HCT116 (cell line): ENCODE measurements around the gene PIK3R4. TPM values are rescaled to one million over a fixed set of nuclear protein-coding genes. Genes with fewer than 3 reads are reported as not detected.

ENCODE experiments used
- ATAC-seq: fragments of 200-7000 bp; cut with Tn5 transposase; 2 replicates; pipeline ENCODE4 v1.9.1; 2020; ENCODE audit warnings: mild to moderate bottlenecking, moderate library complexity
- BruUV-seq: library from RNA; stranded (reverse); fragments of 400-500 nt; replicated peaks from 2 replicates; lab custom pipeline; 2021; lab: Mats Ljungman, UMichigan
- CTCF ChIA-PET: fragments of 300-600 bp; sonication (Branson Sonifier 250); formaldehyde crosslinking; loops from one replicate; lab custom pipeline; 2021; ENCODE audit warnings: antibody characterized with exemption; lab: Charles Lee
- POLR2A ChIA-PET: fragments of 300-600, 350-600 bp; sonication (Branson Sonifier 250); formaldehyde crosslinking; loops from one replicate; lab custom pipeline; 2021; ENCODE audit warnings: antibody characterized with exemption; lab: Charles Lee
- RAD21 ChIA-PET, 2 experiments: fragments of 300-600 bp; sonication (Branson Sonifier 250); formaldehyde crosslinking; loops; one replicate each; lab custom pipeline; 2023; ENCODE audit warnings: low total read pairs in 2 of 2; ENCODE audit not compliant: uncharacterized antibody in 2 of 2, unreplicated experiment in 2 of 2, low non-redundant PET in 1 of 2; lab: Charles Lee
- DNase-seq: peaks from one replicate; pipeline ENCODE4 v3.0.0-alpha.2; 2010; ENCODE audit warnings: low read depth, low spot score
- H2AFZ ChIP-seq: fragments of 200-600 bp; shearing (Covaris generic), sonication (generic); 2 replicates; pipeline ENCODE4 v1.6.1; 2017; ENCODE audit warnings: low read depth, mixed run types, mixed read lengths, antibody characterized with exemption, low read length; ENCODE audit not compliant: poor library complexity, severe bottlenecking
- H3K27ac ChIP-seq: 2 replicates; pipeline ENCODE4 v1.5.1; 2012; ENCODE audit warnings: low read depth, low read length
- H3K27me3 ChIP-seq: fragments of 200-600 bp; sonication (generic); 2 replicates; pipeline ENCODE4 v1.6.1; 2016; ENCODE audit warnings: mixed run types, low read length, mixed read lengths; ENCODE audit not compliant: insufficient read depth
- H3K36me3 ChIP-seq, 2 experiments: fragments of 200-500 bp in 1 of 2; fragments of 200-600 bp in 1 of 2; sonication (Bioruptor generic) in 1 of 2; sonication (generic) in 1 of 2; 2 replicates each; pipeline versions ENCODE4 v1.5.1 to v1.6.1; 2014 to 2016; ENCODE audit warnings: low read length in 2 of 2, inconsistent platforms in 1 of 2, mixed read lengths in 1 of 2, mixed run types in 1 of 2; ENCODE audit not compliant: insufficient read depth in 2 of 2, control insufficient read depth in 1 of 2
- H3K4me1 ChIP-seq, 2 experiments: fragments of 200-600 bp in 1 of 2; sonication (generic) in 1 of 2; 2 replicates each; pipeline versions ENCODE4 v1.5.1 to v1.6.1; 2012 to 2017; ENCODE audit warnings: low read length in 2 of 2, inconsistent platforms in 1 of 2, mild to moderate bottlenecking in 1 of 2, mixed read lengths in 1 of 2, mixed run types in 1 of 2, moderate library complexity in 1 of 2; ENCODE audit not compliant: insufficient read depth in 2 of 2, control insufficient read depth in 1 of 2
- H3K4me2 ChIP-seq: fragments of 200-600 bp; sonication (generic); 2 replicates; pipeline ENCODE4 v1.6.1; 2017; ENCODE audit warnings: mixed run types, low read length, mixed read lengths
- H3K4me3 ChIP-seq, 2 experiments: fragments of 200-600 bp in 1 of 2; sonication (generic) in 1 of 2; replicated peaks in 1 of 2; 2 replicates each; pipeline ENCODE4 v1.5.1; 2011 to 2016; ENCODE audit warnings: low read length in 2 of 2, control low read depth in 1 of 2, low read depth in 1 of 2, mild to moderate bottlenecking in 1 of 2, mixed read lengths in 1 of 2, mixed run types in 1 of 2
- H3K79me2 ChIP-seq: fragments of 200-600 bp; sonication (generic); 2 replicates; pipeline ENCODE4 v1.6.1; 2017; ENCODE audit warnings: mild to moderate bottlenecking, mixed run types, low read length, moderate library complexity, mixed read lengths; ENCODE audit not compliant: insufficient read depth
- H3K9ac ChIP-seq: fragments of 200-600 bp; sonication (generic); 2 replicates; pipeline ENCODE4 v1.6.1; 2016; ENCODE audit warnings: low read length, mixed read lengths
- H3K9me2 ChIP-seq: fragments of 200-600 bp; sonication (generic), shearing (Covaris generic); 2 replicates; pipeline ENCODE4 v1.6.1; 2017; ENCODE audit warnings: mixed run types, mild to moderate bottlenecking, moderate library complexity; ENCODE audit not compliant: insufficient read depth
- H3K9me3 ChIP-seq, 2 experiments: fragments of 200-500 bp in 1 of 2; fragments of 200-600 bp in 1 of 2; sonication (Bioruptor generic) in 1 of 2; sonication (generic) in 1 of 2; 2 replicates each; pipeline ENCODE4 v1.6.1; 2014 to 2017; ENCODE audit warnings: low read length in 2 of 2, mixed read lengths in 2 of 2, inconsistent platforms in 1 of 2, low read depth in 1 of 2, mild to moderate bottlenecking in 1 of 2, mixed run types in 1 of 2, moderate library complexity in 1 of 2; ENCODE audit not compliant: control insufficient read depth in 1 of 2, insufficient read depth in 1 of 2
- H4K20me1 ChIP-seq: fragments of 200-600 bp; sonication (generic), shearing (Covaris generic); 2 replicates; pipeline ENCODE4 v1.6.1; 2017; ENCODE audit warnings: mixed run types, mild to moderate bottlenecking, moderate library complexity; ENCODE audit not compliant: insufficient read depth
- CBX3 ChIP-seq: IDR thresholded peaks from 2 replicates; pipeline ENCODE4 v1.6.1; 2012; ENCODE audit warnings: low read depth
- CEBPB ChIP-seq: IDR thresholded peaks from 2 replicates; pipeline ENCODE4 v1.6.1; 2012; ENCODE audit warnings: low read depth
- EGR1 ChIP-seq: IDR thresholded peaks from 2 replicates; pipeline ENCODE4 v1.6.1; 2012; ENCODE audit warnings: low read depth
- EZH2 ChIP-seq: fragments of 200-600 bp; sonication (generic); IDR thresholded peaks from 2 replicates; pipeline ENCODE4 v1.6.1; 2017; ENCODE audit warnings: antibody characterized with exemption, mixed run types
- EZH2phosphoT487 ChIP-seq: fragments of 200-600 bp; IDR thresholded peaks from 2 replicates; pipeline ENCODE4 v1.6.1; 2018; ENCODE audit warnings: antibody characterized with exemption, borderline replicate concordance
- JUND ChIP-seq: IDR thresholded peaks from 2 replicates; pipeline ENCODE4 v1.6.1; 2012
- RAD21 ChIP-seq: IDR thresholded peaks from 2 replicates; pipeline ENCODE4 v1.6.1; 2012; ENCODE audit warnings: low read depth, mild to moderate bottlenecking
- REST ChIP-seq: IDR thresholded peaks from 2 replicates; pipeline ENCODE4 v1.6.1; 2012; ENCODE audit warnings: low read depth
- SIN3A ChIP-seq: IDR thresholded peaks from 2 replicates; pipeline ENCODE4 v1.6.1; 2012; ENCODE audit warnings: low read depth
- SP1 ChIP-seq: IDR thresholded peaks from 2 replicates; pipeline ENCODE4 v1.6.1; 2012; ENCODE audit warnings: low read depth
- SRF ChIP-seq: IDR thresholded peaks from 2 replicates; pipeline ENCODE4 v1.6.1; 2012; ENCODE audit warnings: low read depth
- YY1 ChIP-seq: IDR thresholded peaks from 2 replicates; pipeline ENCODE4 v1.6.1; 2011; ENCODE audit warnings: low read length, low read depth, moderate library complexity, mild to moderate bottlenecking; ENCODE audit not compliant: insufficient replicate concordance; ENCODE audit errors: extremely low read depth
- ZFX ChIP-seq: fragments of 450-650 bp; IDR thresholded peaks from 2 replicates; pipeline ENCODE4 v1.6.1; 2017
- ZNF274 ChIP-seq: fragments of 200-500 bp; sonication (Bioruptor generic); IDR thresholded peaks from 2 replicates; pipeline ENCODE4 v1.6.1; 2014; ENCODE audit warnings: mild to moderate bottlenecking, low read depth, low read length, inconsistent platforms
- intact Hi-C: fragments of 100-400 bp; cut with micrococcal nuclease; formaldehyde crosslinking; loops from 2 replicates; pipeline ENCODE4 v1.10.0; 2022
- total RNA-seq: library from RNA; stranded (reverse); gene quantifications from one replicate; pipeline ENCODE4 v1.2.1, GENCODE V29; 2021; ENCODE audit not compliant: unreplicated experiment
- TF ChIP-seq, protein P1 (sequence below): IDR thresholded peaks from 2 replicates; pipeline ENCODE4 v1.6.1; 2012

PIK3R4 gene
- total RNA-seq, 1 experiment from 2014 or later, result 23.5 TPM

GRCh38 chr3:130792246-130792645 is 45.6 kb upstream of the PIK3R4 start (continued):
- TF ChIP-seq SRF, result no peak
- TF ChIP-seq SIN3A, result no peak

DNA sequence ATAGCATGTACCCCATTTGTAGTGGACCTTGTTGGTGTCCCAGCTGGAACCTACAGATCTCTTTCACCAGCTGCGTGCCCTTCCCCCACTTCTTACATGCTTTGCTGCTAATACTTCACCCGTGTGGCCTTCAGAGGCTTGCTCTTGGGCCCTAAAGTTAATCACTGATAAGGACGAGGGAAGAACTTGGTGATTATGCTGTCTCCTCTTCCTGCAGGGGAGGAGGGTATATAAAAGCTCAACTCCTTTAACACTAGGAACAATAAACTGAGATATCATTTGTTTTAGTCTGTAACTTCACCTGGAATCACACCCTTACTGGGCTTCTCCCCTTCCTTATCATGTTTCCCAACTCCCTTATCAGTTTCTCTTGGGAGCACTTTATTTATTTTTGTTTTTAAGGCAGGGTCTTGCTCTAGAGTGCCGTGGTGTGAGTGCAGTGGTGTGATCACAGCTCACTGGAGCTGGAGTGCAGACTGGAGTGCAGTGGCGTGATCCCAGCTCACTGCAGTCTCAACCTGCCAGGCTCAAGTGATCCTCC is 43.2 kb upstream of the PIK3R4 start:
- Histone ChIP-seq H3K27me3 (peaks cover 25% of the 10 kb centered on the region), H3K9me3 (no peaks in the 10 kb centered on the region), H3K4me3 (no peak overlapping the region), H3K9ac (no peak overlapping the region), H3K27ac (no peak overlapping the region), H3K9me2 (no peaks in the 10 kb centered on the region), H4K20me1 (no peaks in the 10 kb centered on the region), H3K4me2 (no peak overlapping the region), H3K4me1 (no peaks in the 10 kb centered on the region), H2AFZ (no peak overlapping the region), H3K79me2 (no peaks in the 10 kb centered on the region), H3K36me3 (no peaks in the 10 kb centered on the region)
- TF ChIP-seq EZH2, result no peak
- no peak for TF ChIP-seq EZH2phosphoT487
- TF ChIP-seq SP1, result no peak
- TF ChIP-seq ZNF274, result no peak
- TF ChIP-seq JUND, result no peak
- TF ChIP-seq YY1, result no peak
- ChIA-PET CTCF (no interaction called here), POLR2A (no interaction called here), RAD21 (no interaction called here)
- intact Hi-C loops, result no loop called here
- no peak for DNase-seq
- no peak for ATAC-seq
- no TSS peak for BruUV-seq

GRCh38 chr3:130787422-130788068 is 40.9 kb upstream of the PIK3R4 start:
- Histone ChIP-seq H3K79me2 (no peaks in the 10 kb centered on the region), H4K20me1 (no peaks in the 10 kb centered on the region), H3K9ac (no peak overlapping the region), H3K4me2 (no peak overlapping the region), H3K4me3 (no peak overlapping the region), H3K36me3 (no peaks in the 10 kb centered on the region), H3K4me1 (no peaks in the 10 kb centered on the region), H3K27me3 (peaks cover 21% of the 10 kb centered on the region), H3K9me2 (no peaks in the 10 kb centered on the region), H2AFZ (no peak overlapping the region), H3K9me3 (no peaks in the 10 kb centered on the region), H3K27ac (no peak overlapping the region)
- ATAC-seq (no peak), DNase-seq (no peak)
- CTCF ChIA-PET, result no interaction called here
- POLR2A ChIA-PET, result no interaction called here
- intact Hi-C loops, result no loop called here
- RAD21 ChIA-PET, result no interaction called here
- no TSS peak for BruUV-seq
- TF ChIP-seq SRF (no peak), CEBPB (no peak), SIN3A (no peak), RAD21 (no peak), ZFX (no peak), EGR1 (no peak), REST (no peak), SP1 (no peak), CBX3 (no peak)
- TF ChIP-seq, protein P1, sequence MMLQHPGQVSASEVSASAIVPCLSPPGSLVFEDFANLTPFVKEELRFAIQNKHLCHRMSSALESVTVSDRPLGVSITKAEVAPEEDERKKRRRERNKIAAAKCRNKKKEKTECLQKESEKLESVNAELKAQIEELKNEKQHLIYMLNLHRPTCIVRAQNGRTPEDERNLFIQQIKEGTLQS, result no peak
